Cardiac muscle cell (in vitro differentiated cells and primary cell): Measurements from ENCODE around the gene MRPS10. TPM values are rescaled to one million over a fixed set of nuclear protein-coding genes. Genes with fewer than 3 reads are reported as not detected.

Experiments
- DNase-seq, 2 donors: peaks; one replicate each; pipeline versions ENCODE4 v3.0.0 to v3.0.0-alpha.2; 2010 to 2017; ENCODE audit warnings: low read depth in 1 of 2, low spot score in 1 of 2
- H3K27ac ChIP-seq: fragments of 200-600 bp; sonication (generic); 2 replicates; pipeline ENCODE4 v1.5.1; 2016
- H3K27me3 ChIP-seq: fragments of 200-600 bp; sonication (generic); 2 replicates; pipeline ENCODE4 v1.6.0; 2016; ENCODE audit warnings: control low read depth
- H3K36me3 ChIP-seq: fragments of 200-600 bp; sonication (generic); 2 replicates; pipeline ENCODE4 v1.5.1; 2016; ENCODE audit warnings: control low read depth
- H3K4me1 ChIP-seq: fragments of 200-600 bp; sonication (generic); 2 replicates; pipeline ENCODE4 v1.8.1; 2017; ENCODE audit warnings: low read depth, mild to moderate bottlenecking, mixed run types
- H3K4me3 ChIP-seq: fragments of 200-600 bp; sonication (generic); 2 replicates; pipeline ENCODE4 v1.5.1; 2016; ENCODE audit warnings: mild to moderate bottlenecking
- H3K9me3 ChIP-seq: fragments of 200-600 bp; sonication (generic); 2 replicates; pipeline ENCODE4 v1.5.1; 2017; ENCODE audit warnings: low read depth, mild to moderate bottlenecking, control low read depth
- CTCF ChIP-seq: IDR thresholded peaks from 2 replicates; pipeline ENCODE4 v1.5.1; 2012; ENCODE audit warnings: low read depth, mild to moderate bottlenecking, low read length
- polyA plus RNA-seq: library from polyadenylated mRNA; unstranded; fragments of >200 nt; fragmentation: Nextera tagmentation; extraction: Ambion mirVana; gene quantifications from 2 replicates; pipeline ENCODE4 v1.2.1, GENCODE V29; 2016
- total RNA-seq: library from RNA; depleted of rRNA; stranded (reverse); fragments of >200 nt; gene quantifications from 2 replicates; pipeline ENCODE4 v1.2.3, GENCODE V29; 2016

MRPS10 gene
- total and polyA plus RNA-seq, 2 experiments from 2014 or later = 15.8 to 39.8 TPM

- no peaks in the 10 kb centered on the region for H3K36me3 ChIP-seq
- no peaks in the 10 kb centered on the region for H3K9me3 ChIP-seq
- no peak overlapping the region for H3K27ac ChIP-seq
- H3K27me3 ChIP-seq = no peaks in the 10 kb centered on the region
- DNase-seq = peak in 1 of 2 donors; percentile 53
- H3K4me1 ChIP-seq = peaks cover 6% of the 10 kb centered on the region
- TF ChIP-seq CTCF = no peak
- no peak overlapping the region for H3K4me3 ChIP-seq
Measured at GRCh38 chr6:42165016-42165415, 52.6 kb downstream of the MRPS10 start.

- no peak for DNase-seq
- no peak overlapping the region for H3K27ac ChIP-seq
- no peaks in the 10 kb centered on the region for H3K36me3 ChIP-seq
- no peak for TF ChIP-seq CTCF
- H3K27me3 ChIP-seq = no peaks in the 10 kb centered on the region
- H3K4me1 ChIP-seq = peaks cover 6% of the 10 kb centered on the region
- no peak overlapping the region for H3K4me3 ChIP-seq
- H3K9me3 ChIP-seq = no peaks in the 10 kb centered on the region
Measured at GRCh38 chr6:42163981-42164380, 53.7 kb downstream of the MRPS10 start.

- H3K9me3 ChIP-seq = no peaks in the 10 kb centered on the region
- peaks cover 6% of the 10 kb centered on the region for H3K4me1 ChIP-seq
- no peak overlapping the region for H3K27ac ChIP-seq
- no peak for DNase-seq
- no peak for TF ChIP-seq CTCF
- no peaks in the 10 kb centered on the region for H3K36me3 ChIP-seq
- H3K4me3 ChIP-seq = no peak overlapping the region
- H3K27me3 ChIP-seq = no peaks in the 10 kb centered on the region
Measured at GRCh38 chr6:42162812-42163211, 54.8 kb downstream of the MRPS10 start.

GRCh38 chr6:42162384-42162783 is 55.3 kb downstream of the MRPS10 start:
- no peak overlapping the region for H3K27ac ChIP-seq
- no peaks in the 10 kb centered on the region for H3K9me3 ChIP-seq
- H3K36me3 ChIP-seq = no peaks in the 10 kb centered on the region
- H3K27me3 ChIP-seq = no peaks in the 10 kb centered on the region
- no peak overlapping the region for H3K4me3 ChIP-seq
- no peak for TF ChIP-seq CTCF
- DNase-seq = peak in 1 of 2 donors; percentile 39
- H3K4me1 ChIP-seq = peaks cover 6% of the 10 kb centered on the region

GRCh38 chr6:42159431-42160024 is 58.1 kb downstream of the MRPS10 start:
- TF ChIP-seq CTCF = no peak
- Histone ChIP-seq H3K27ac (no peak overlapping the region), H3K9me3 (no peaks in the 10 kb centered on the region), H3K36me3 (no peaks in the 10 kb centered on the region), H3K4me3 (no peak overlapping the region), H3K27me3 (no peaks in the 10 kb centered on the region), H3K4me1 (peaks cover 6% of the 10 kb centered on the region)
- no peak for DNase-seq
